ENCODE data around the gene EFCAB3.
"Not testable (repeated sequence)": the region's sequence is repeated elsewhere in the genome, so short reads cannot be mapped to it uniquely, and the experiment has no call there.

Gene EFCAB3

DNA sequence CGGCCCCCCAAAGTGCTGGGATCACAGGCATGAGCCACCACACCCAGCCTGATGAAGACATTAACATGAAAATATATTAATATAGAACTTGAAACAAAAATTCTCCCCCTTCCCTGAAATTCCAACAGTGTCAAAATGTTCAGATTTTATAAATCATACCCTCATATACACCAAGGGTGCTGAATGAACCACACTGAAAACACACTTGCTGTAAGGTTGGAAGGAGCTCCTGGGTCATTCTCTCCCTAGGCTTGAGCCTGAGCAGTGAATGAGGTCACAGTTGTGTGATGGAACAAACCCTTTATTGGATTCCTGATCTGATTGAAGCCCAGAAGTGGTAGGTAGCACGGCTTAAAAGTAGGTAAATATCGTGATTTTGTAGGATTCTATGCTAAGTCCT, at the start of gene EFCAB3:
Gene EFCAB3, plus strand, starts transcription at position 301 of the 400 bp plus-strand sequence. CDS start 2,427 bp downstream, outside the sequence.
- DNase-seq: no peak

- DNase-seq: no peak
These were observed 43.8 kb upstream of the EFCAB3 start for GRCh38 chr17:62336527-62336926.

DNA sequence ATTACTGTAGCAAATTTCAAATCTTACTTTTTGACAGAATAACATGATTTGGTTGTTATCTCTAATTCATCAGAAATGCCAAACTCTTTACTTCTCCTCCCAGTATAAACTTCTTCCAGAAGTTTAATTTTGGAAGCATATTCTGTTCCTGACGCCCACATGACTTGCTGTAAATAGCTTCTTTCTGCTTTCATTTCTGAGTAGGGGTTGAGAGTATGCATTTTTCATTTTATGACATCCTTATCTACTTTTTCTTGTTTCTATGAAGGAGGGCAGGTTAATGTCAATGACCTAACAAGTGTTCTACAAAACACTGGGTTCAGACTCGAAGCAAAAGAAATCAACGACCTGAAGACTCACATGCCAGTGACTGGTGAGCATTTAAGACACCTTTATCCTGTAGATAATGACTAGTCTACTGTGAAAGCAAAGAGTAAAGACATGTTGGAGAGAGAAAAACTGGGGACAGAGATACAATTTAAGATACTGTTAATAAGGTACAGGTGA, 36.5 kb upstream of the EFCAB3 start:
- no peak for DNase-seq

DNA sequence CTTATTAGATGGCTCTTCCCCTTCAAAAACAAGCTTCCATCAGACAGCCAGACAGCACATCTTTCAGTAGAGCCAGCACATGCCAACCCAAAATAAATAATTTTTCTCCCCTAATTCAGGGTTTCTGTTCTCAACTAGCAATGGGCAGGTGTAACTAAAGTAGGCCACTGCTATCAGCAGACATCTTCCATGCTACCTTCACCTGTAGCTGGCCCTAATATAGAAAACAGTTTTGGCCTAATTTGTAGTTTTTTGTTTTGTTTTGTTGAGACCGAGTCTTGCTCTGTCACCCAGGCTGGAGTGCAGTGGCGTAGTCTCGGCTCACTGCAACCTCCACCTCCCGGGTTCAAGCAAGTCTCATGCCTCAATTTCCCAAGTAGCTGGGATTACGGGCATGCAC, 29.2 kb upstream of the EFCAB3 start:
- DNase-seq: no peak

GRCh38 chr17:62366191-62366590, 14.2 kb upstream of the EFCAB3 start:
- DNase-seq: no peak

DNA sequence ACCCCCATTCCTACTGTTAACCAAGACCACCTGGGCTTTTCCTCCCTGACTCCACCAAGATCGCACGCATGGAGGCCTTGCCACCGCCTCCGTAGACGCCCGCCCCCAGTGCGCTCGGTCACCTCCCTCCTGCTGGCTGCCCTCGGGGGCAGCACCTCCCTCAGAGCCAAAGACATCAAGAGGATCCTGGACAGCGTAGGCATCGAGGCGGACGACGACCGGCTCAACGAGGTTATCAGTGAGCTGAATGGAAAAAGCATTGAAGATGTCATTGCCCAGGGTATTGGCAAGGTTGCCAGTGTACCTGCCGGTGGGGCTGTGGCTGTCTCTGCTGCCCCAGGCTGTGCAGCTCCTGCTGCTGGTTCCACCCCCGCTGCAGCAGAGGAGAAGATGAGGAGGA, 1.2 kb downstream of the EFCAB3 start:
- no peak for DNase-seq

- no peak for DNase-seq
These were observed 8.5 kb downstream of the EFCAB3 start for GRCh38 chr17:62388856-62389255.

GRCh38 chr17:62392908-62393307, 12.6 kb downstream of the EFCAB3 start:
- DNase-seq: no peak

- no peak for DNase-seq
These were observed 18.5 kb downstream of the EFCAB3 start for GRCh38 chr17:62398891-62399290.

DNA sequence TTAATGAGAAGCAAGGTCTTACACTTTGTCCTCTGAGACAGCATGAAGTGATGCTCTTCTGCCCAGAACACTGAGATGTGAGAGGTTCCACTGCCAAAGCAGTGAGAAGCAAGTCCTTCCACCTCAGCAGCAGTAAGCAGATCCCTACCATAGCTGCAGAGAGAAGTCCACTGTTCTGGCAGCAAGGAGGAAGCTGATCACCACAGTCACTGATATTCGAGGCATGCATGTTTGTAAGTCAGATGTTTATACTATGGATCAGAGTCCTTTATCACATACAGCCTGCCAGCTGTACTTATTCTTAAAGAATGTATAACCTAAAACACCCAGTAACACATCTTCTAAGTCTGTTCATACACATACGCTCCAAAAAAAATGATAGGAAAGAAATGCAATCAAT, 25.1 kb downstream of the EFCAB3 start:
- DNase-seq: no peak

DNA sequence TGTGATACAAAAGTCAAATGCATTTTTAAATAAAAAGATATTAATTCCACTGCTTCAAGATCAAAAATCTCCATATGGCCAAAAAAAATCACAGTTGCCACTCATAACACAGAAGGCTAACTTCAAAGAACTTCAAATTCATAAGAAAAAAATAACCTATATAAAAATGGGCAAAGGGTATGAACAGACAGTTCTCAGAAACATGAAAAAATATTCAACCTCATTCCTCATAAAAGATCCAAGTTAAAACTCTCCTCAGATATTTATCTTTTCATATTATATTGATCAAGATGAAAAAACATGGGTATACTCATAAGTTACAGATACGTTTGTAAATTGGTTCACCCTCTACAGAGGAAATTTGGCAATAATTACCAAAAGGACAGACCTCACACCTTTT, 32.7 kb downstream of the EFCAB3 start:
- not testable (repeated sequence) for DNase-seq

DNA sequence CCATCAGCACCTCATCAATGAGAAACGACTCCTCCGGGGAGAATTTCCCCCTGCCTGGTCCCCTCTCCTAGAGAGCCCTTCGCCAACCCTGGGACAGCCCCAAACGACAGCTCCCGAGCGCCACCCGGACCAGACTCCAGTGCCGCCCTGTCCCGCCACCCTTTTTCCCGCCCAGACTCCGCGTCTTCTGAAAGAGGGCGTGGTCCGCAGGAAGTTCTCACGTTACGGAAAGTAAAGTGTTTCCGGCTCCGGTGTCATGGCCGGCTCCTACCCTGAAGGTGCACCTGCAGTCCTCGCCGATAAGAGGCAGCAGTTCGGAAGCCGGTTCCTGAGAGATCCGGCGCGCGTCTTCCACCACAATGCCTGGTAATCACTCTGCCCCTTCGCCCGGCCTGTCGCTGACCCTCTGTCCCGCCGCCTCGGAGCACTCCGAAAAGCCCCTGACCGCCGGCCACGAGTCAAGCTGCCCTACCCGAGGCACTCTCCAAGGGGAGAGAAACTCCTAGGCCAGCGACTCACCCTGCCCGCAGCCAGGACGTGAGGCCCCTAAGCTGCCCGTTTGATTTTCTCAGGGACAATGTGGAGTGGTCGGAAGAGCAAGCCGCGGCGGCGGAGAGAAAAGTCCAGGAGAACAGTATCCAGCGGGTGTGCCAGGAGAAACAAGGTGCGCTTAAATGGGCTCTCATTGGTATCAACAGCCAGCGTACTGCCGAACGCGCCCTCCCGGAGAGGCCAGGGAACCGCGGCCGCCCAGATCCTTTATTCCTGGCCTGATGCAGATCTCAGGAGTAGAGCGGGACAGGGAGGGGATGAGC, 43.5 kb downstream of the EFCAB3 start, which contains the start of gene METTL2A:
Gene METTL2A, plus strand, starts transcription at position 251 of the 815 bp plus-strand sequence. Its CDS starts 6 bp downstream, at position 257.
- DNase-seq: peak; percentile 77

GRCh38 chr17:62426214-62426613, 45.9 kb downstream of the EFCAB3 start:
- not testable (repeated sequence) for DNase-seq

DNA sequence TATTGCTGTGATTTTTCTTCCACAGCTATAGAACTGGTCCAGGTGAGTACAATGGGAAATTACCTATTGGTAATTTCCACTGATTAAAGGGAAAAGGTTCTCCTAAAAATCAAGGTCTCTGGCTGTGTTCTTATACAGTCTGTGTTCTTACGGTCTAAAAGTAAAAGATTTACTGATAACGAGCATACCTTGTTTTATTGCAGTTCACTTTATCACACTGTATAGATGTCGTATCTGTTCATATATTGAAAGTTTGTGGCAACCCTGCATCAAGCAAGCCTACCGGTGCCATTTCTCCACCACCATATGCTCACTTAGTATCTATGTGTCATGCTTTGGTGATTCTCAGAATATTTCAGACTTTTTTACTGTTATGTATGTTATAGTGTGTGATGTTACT, 54.9 kb downstream of the EFCAB3 start:
- DNase-seq: not testable (repeated sequence)

DNA sequence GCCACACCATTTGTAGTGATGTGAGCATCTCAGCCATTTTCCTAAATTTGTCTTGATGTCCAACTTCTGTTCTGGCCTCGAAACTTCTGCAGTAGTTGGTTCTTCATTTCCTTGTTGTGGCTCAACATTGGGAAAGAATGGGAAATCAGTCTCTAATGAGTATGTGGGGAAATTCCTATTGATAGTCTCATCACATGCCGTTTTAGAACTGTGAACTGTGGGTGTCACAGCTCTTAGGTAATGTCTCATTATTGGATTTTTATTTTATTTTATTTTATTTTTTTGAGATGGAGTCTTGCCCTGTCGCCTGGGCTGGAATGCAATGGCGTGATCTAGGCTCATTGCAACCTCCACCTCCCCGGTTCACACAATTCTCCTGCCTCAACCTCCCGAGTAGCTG, 60.8 kb downstream of the EFCAB3 start:
- not testable (repeated sequence) for DNase-seq

DNA sequence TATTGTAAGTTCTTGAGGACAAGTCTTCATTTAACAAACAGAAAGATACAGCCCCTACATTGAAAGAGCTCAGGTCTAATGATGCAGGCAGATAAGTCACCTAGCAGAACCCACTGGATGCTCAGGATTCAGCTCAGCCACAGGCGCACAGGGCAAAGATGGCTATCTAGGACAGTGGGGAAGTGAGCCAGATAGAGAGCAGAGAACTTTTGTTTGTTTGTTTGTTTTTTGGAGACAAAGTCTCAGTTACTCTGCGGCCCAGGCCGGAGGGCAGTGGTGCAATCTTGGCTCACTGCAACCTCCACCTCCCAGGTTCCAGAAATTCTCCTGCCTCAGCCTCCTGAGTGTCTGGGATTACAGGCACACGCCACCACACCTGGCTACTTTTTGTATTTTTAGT, 63.7 kb downstream of the EFCAB3 start:
- DNase-seq: no peak

DNA sequence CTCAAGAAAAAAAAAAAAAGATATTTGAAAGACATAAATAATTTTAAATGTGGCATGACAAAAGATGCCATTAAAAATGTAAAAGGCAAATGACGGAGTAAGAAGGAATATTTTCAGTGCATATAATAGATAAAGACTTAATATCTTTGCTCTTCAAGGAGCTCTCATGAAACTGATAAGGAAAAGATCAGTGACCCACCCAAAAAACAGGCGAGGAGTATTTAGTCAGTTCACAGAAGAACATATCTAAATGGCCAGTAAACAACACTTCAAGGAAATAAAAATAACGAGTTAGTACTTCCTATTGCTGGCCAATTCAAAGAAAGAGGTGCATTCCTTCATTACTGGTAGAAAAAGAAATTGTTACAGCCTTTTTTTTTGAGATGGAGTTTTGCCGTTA, 65.4 kb downstream of the EFCAB3 start:
- not testable (repeated sequence) for DNase-seq

GRCh38 chr17:62452195-62452594, 71.8 kb downstream of the EFCAB3 start:
- not testable (repeated sequence) for DNase-seq

DNA sequence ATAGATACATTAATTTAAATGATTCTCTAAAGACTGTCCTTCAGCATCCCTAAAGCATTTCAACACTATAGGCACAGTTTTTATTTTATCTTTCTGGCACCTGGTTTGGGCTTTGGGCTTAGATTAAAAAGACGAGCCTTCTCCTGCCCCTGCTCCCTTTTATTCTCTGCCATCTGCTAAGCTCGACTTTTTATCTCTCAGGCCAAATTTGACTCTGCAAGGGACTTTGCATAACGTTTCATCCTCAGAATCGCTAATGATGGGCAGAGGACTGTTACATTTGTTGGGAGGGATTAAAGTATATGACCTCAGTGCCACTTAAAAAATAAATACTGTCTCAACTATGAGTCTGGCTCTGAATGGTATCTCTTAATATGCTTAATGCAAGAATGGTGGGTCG, 72.7 kb downstream of the EFCAB3 start:
- not testable (repeated sequence) for DNase-seq

GRCh38 chr17:62453656-62454055, 73.3 kb downstream of the EFCAB3 start:
- DNase-seq: not testable (repeated sequence)

DNA sequence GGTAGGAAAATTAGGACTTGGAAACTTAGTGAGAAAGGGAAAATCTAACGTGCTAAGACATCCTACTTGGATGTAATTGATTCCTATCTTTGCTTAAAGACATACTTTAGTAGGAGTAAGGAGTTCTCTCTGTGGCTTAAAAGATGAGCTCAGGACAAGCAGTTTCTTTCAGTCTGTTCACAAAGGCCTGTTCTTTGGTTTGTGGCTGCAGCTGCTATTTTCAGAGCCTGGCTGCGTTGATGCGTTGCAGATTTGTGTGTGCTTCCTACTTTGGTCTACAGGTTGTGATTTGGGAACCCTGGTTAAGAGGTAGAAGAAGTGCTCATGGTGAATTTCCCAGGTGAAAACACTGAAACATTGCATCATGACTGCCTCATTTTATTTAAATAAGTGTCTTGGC, 73.8 kb downstream of the EFCAB3 start:
- DNase-seq: not testable (repeated sequence)

GRCh38 chr17:62456016-62456415, 75.7 kb downstream of the EFCAB3 start:
- no peak for DNase-seq

- not testable (repeated sequence) for DNase-seq
These were observed 78.1 kb downstream of the EFCAB3 start for GRCh38 chr17:62458483-62458882.

DNA sequence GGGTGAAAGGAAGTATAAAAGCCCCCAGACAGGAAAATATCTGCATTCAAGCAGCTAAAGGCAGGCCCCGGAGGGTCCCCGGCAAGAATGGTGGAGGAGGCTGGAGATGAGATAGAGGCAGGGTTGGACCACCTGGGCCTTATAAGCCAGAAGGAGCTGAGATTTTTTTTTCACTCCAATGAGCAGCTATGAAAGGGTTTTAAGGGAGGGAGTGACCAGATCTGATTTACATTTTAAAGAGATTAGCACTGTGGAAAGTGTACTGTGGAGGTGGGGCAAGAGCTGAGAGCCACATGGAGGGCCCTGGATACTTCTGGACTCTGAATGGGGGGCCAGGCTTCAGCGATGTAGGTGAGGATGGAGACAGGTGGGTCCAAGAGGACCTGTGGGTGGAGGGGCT, 84.1 kb downstream of the EFCAB3 start:
- DNase-seq: not testable (repeated sequence)
